SW480 (cell line): ENCODE results near the gene ZNF467.

ENCODE experiments used
- DNase-seq: peaks from one replicate; pipeline ENCODE4 v3.0.0-alpha.2; 2016; ENCODE audit warnings: low spot score

ZNF467 gene

DNA sequence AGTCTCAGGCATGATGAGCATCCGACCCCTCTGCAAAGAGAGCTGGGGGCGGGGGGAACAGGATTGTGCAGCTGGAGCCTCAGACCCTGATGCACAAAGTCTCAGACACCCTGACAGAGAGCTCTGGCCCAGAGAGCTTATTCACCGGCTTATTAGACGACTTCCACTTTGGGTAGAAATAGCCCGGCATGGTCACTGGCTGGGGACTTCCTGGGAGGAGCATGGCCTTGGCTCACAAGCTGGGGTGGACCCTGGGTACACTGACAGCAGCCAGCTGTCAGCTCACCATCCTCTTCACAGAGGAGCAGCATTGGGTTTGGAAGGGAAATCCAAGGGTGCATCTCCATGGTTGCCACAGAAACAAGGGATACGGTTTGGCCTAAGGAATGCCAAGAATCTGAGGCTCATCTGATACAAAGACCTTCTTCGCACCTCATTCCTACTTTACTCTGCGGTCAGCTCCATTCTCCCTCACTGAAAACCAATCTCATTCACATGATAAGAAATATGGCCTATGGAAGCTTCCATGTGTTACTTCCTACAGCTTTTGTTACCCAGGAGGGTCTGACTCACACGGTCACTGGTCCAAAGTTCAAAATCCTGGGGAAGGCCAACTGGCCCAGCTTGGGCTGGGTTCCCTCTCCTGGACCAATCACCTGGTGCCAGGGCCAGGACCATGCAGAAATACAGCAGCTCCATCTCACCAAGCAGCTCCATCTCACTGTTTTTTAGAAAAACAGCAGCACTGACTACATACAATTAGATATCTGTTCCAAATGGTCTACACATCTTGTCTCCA, 25.1 kb downstream of the ZNF467 start:
- peak; percentile 47 for DNase-seq

DNA sequence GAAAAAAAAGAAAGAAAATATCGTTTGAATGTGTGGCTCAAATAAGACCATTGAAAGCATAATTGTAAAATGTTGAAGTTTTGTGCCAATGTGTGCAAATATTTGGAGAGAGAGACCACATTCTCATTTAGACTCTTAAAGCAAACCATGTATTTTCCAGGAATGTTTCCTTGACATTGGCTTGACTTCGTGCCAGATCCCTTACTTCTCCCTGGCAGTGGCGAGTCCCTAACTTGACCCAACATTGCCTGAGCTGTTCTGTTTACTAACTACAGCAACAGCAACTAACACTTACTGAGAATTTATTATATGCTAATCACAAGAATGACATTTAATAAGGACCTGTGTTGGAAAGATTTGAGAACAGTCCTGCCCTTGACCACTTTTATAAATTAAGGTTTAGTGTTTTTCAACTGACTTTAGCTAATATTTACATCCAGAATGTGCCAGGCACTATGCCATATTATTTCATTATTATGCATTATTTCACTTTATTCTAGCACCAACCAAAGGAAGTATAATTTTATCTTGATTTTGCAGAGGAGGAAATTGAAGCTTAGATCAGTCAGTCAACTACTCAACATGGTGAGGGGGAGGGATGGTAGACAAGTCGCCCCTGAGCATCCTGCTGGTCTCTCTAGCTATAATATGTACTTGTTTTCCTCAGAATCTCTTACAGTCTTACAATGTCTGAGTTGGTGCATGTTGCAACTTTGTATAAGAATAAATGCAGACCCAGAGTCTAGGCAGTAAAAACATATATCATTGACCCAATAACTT, 29.7 kb downstream of the ZNF467 start:
- DNase-seq = no peak

DNA sequence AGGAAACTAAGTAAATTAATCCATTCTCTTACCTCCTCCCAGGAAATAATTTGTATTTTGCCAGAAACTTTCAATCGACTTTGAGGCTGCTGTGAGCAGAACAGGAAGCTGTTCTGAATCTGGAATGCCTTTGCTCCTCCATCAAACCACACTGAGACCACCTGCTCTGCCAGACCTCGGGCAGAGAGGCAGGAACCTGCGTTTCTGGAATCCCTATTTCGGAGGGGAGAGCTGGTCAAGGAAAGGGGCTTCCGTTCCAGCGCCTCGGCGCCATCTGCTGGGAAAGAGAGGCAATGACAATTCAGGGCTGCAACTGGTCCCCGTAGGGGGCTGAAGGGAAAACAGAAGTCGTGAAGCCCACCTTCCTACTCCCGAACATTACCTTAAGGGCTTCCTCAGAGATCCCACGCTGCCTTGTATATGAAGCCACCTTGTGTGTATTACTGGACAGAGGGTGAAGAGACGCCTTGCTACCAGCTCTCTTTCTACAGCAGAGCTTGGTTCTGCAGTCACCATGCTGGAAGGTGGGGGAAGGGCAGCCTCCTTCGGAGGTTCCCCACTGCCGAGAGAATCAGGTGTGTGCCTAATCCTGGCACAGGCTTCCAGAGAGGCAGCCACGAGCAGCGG, 31.2 kb downstream of the ZNF467 start:
- DNase-seq = peak; percentile 61

DNA sequence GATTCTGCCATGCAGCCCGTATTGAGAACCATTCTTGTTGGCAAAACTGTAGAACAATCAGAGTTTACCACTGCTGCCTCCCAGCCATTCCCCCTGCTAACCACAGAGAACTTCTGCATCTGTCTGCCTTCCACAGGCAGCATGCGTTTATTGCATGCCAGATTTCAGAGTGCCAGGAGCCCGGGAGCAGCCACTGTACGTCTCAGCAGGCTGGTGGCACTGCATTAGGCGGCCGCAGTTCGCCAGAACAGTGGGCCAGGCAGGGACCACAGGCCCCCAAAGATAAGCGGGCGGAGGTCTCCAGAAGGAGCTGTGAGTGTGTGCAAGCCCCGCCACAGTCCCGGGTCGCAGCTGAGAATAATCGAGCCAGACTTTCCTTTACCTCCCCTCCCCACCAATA, 31.8 kb downstream of the ZNF467 start:
- DNase-seq = peak; percentile 28

DNA sequence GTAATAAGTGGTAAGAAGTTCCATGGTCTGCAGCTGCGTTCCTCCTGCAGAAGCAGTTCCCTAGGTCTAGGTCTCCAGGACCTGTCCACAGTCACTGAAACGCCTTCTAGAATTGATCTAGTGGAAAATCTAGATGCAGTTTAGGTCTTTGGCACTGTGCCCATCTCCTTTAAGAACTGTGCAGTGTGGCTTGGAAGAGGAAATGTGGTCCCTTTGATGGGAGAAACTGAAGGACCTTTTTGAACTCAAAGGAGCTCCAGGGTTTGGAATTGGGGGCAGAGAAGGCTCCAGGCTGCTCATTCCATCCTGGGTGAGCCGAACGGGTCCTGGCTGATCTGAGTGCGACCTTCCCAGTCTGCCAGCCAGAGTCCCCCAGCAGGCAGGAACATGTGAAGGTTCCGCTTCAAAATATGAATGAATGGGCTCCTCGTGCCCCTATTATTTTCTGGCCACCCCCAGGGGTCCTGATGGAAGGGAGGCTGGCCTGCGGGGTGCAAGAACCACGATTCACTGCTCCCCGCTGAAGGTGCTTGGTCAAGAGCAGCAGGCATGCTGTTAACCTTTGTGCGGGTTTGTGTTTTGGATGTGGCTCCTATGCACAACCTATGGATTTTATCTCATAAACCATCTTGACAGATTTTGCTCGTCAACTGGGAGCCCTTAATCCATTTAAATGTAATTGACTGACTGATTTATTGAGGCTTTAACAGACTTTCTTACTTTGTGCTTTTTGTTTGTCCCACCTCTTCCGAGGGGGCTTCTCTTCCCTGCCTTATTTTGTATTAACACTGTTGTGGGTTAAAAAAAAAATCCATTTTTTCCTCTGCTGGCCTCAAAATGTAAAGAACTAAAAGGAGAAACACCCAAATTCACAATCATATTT, 36.7 kb downstream of the ZNF467 start:
- no peak for DNase-seq

DNA sequence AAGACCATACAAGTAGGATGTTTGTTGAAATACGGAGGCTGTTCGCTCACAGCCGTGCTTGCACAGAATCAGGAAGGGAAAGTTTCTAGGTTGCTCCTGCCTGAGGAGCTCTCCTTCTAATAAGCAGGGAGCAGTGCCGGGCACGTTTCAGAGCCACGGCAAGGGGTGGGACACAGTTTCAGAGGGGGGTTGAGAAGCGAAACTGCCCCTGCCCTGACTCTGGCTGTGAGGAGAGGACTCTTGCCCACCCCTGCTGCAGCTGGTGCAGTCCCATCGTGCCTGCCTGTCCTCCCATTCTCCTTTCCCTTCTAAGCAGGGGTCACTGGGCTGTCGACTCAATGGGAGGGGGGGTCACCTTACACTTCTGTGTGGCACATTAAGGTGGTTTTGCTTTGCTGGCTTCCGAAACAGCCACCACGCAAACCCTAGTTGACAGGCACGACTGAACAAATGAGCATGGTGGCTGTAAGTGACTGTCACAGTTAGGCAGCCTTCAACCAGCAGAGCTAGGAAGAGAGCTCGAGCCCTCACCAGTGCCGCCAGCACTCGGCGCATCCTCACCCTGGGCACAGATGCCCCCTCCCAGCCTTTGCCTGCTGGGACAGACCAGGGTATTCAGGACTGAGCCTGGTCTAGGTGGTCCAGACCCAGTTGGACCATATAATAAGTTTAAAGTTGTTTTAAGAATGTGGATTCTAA, 37.5 kb downstream of the ZNF467 start:
- no peak for DNase-seq

DNA sequence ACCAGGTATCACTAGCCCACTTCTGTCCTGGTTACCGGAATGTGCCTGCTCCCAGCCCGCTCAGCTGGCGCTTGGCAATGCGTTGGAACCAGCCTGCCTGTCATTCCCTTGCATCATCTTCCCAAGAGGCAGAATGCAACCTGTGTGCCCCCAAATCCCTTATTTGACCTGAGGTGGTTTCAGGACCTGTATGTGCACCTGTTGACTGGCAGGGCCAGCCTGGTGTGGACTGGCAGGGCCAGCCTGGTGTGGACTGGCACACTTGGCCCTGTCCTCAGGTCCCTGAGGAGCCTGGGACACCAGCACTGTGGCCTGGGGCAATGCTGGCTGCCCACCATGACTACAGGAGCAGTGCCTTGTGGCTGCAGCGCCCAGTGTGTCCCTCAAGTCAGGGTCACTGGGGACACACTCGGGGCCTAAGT, 38.2 kb downstream of the ZNF467 start:
- no peak for DNase-seq

DNA sequence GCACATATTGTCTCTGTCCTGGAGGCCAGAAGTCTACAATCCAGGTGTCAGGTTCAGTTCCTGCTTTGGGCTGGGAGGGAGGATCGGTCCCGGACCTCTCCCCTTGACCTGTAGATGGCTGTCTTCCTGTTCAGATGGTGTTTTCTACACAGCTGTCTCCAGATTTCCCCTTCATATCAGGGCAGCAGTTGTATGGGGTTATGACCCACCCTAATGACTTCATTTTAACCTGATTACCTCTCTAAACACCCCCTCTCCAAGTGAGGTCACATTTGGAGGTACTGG, 38.7 kb downstream of the ZNF467 start:
- no peak for DNase-seq

DNA sequence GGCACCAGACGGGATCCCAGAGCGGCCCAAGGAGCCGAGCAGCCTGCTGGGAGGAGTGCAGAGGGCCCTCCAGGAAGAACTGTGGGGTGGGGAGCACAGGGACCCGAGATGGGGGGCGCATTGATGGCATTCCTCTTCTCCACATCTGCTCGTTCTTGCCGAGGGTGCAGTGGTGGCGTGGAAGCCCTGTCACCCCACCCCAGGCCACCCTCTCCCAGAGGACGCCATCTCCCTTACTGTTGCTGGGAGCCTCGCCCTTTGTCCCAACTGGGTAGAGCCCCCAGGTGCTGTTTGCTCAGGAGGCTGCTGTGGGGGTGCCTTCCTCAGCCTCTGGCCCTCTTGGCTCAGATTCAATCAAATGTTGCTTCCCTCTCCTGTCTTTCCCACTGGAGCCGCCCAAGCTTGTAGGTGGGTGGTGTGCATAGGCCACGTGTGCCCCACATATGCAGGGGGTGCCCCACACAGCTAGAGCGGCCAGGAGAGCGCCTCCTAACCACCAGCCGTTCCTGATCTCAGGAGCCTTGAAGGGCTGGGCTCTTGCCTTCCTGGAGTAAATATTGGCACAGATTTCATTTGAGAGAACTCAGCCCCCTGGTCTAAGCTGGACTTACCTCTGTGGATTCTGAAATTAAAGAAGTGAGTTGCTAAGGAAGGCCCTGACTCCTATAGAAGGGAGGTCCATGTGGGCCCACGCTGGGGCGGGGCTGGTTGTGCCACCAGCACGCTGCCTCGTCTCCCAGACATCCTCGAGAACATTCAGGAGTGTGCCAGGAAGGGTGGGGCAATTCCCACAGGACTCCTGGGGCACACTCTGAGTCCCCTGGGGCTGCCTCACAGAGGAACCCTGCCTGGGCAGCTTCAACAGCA, 39.2 kb downstream of the ZNF467 start:
- DNase-seq = no peak

DNA sequence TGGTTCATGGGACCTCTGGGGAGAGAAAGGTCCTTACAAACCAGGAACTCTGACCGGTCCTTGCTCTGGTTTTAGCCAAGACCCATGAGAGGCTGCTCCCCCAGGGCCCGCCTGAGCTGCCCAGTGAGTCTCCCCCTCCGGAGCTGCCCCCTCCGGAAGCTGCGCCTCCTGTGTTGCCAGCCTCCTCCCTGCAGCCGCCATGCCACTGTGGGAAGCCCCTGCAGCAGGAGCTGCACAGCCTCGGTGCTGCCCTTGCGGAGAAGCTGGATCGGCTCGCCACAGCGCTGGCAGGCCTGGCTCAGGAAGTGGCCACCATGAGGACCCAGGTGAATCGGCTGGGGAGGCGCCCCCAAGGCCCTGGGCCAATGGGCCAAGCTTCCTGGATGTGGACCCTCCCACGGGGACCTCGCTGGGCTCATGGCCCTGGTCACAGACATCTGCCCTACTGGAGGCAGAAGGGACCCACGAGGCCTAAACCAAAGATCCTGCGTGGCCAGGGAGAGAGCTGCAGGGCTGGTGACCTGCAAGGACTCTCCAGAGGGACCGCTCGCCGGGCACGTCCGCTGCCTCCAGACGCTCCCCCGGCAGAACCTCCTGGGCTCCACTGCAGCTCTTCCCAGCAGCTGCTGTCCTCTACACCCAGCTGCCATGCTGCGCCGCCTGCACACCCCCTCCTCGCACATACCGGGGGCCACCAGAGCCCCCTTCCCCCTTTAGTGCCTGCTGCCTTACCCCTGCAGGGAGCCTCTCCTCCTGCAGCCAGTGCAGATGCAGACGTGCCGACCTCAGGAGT, 40.1 kb downstream of the ZNF467 start:
- DNase-seq = no peak

DNA sequence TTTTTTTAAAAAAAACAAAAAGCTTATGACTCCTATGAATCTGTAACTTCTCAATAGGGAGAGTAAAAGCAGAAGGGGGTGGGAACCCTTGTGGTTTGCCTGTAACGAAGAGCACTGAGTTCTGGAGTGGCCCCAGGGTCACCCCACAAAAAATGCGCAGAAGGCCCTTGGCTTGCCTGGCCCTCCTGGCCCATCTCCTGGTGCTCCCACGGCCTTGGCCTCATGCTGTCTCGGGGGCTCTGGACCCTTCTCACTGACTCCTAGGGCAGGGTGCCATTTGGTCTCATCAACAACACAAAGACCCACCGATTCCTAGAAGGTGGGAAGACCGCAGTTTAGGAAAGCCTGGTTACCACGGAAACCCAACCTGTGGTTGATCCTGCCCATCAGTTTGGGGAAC, 40.8 kb downstream of the ZNF467 start:
- no peak for DNase-seq

DNA sequence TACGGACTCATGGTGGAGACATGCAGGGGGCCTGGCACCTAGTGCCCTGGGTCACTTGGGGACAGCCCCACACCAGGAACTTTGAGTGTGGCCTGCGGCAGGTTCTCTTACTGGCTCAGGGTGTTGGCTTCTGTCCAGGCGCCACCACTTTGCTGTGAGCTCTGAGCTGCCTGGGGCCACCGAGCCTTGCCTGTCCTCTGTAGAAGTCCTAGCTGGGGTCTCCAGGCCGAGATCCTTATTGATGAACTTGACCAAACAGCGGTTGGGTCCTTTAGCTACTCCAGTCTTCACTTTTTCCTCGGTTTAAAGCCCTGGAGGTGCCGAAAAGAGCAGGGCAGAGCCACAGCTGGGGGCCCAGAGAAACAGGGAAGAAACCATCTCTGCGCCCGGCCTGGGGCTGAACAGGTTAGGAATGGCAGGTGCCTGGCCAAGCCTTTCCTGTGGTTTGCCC, 41.3 kb downstream of the ZNF467 start:
- no peak for DNase-seq

DNA sequence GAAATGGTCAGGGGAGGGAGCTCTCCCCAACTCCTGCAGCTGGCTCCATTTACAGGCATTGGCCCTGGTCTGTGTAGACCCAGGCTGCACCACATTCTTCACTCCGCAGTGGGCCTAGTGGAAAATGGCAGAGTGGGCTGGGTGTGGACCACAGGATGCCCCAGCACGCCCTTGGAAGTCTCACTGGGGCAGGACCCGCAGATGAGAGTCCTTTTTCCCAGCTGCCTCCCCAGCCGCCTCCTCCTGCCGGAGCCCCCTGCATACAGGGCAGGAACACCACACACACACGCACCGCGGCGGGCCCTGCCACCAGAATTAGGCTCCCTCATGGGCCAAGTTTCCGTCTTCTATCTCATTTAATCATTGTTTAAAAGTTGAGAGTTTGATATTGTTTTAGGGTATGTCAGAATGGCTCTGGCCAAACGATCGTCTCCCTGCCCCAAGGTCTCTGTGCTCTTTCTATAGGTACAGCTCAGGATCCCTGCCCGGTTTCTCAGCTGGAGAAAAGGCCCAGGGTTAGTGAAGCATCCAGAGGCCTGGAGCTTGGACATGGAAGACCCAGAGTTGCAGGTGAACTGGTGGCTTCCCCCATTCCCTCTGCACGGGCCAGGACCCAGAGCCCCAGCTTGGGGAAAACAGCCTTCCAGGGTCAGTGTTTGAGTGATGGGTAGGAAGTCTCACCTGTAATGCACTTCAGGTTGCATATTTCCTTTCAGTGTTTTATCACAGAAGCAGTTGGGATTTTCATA, 42.0 kb downstream of the ZNF467 start:
- no peak for DNase-seq

DNA sequence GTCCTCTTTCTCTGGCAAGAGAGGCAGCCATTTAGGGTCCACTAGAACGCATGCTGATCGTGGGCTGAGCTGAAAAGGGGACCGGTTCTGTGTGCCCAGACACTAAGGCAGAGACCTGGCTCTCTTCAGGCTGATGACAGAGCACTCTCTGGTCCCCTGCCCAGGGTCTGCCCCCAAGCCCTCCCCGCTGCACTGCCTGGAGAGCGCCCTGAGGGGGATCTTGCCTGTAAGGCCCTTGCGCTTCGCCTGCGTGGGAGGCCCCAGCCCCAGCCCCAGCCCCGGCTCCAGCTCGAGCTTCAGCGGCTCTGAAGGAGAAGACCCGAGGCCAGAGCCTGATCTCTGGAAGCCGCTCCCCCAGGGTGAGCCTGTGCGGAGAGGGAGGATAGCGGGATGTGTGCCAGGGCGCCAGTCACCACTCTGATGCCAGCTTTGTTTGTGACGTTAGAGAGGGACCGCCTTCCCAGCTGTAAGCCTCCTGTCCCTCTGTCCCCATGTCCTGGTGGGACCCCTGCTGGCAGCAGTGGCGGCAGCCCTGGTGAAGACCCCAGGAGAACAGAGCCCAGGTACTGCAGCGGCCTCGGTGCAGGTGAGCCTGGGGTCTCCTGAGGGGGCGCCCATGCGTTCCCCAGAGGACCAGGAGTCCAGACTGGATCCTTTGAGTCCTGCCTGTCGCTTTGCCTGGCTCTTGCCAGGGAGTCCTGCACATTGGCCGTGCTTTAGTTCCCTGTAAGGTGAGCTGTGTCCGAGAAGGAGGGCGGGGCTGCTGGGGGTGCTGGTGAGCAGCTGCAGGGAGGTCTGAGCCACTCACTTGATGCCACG, 43.2 kb downstream of the ZNF467 start:
- no peak for DNase-seq

DNA sequence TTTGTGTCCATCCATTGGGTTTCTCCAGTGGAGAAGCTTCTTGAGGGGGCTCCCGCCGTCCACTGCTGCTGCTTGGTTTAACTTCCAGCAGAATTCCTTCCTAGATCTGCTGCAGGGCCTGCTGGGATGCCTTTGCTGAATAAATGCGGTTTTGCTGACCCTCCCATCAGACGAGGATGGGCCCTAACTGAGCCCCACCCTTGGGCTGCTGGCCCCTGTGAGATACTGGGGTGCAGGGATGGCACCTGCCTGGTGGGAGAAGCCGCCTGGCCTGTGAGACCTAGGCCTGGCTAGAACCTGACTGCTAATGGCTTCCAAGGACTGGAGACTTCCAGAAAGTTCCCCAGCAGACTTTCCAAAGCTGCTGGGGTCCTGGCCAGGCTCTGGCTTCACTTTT, 43.8 kb downstream of the ZNF467 start:
- no peak for DNase-seq

DNA sequence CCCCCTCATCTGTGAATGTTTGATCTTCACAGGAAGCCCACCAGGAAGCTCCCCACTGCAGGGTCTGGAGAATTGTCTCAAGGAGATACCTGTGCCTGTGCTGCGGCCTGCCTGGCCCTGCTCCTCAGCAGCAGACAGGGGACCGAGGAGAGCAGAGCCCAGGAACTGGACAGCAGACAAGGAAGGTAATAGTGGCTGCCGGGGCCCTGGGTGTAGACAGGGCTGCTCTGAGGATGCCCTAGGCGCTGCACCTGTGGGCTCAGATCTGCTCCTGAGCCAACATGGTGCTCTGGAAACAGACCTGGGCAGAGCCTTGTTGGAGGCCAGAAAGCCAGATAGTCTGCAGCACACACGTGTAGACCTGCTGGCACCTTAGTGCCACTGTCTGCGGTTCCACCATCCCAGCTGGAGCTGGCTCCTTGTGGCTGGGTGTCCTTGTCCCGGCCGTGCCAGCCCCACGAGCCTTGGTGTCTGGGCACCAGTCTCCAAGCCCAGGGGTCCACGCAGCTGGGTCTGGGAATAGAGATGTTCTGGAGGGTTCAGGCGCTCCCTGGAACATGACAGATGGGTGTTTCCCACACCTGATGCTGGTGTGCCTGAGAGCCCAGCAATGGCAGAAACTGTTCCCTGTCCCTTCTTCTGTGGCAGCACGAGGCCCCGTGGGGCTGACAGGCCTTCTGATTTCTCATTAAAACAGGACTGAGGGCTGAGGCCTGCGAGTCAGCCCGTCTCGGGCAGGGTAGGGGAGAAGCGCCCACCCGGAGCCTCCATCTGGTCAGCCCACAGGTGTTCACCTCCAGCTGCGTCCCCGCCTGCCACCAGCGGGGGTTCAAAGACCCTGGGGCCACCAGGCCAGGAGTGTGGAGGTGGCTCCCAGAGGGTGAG, 44.7 kb downstream of the ZNF467 start:
- DNase-seq = no peak

DNA sequence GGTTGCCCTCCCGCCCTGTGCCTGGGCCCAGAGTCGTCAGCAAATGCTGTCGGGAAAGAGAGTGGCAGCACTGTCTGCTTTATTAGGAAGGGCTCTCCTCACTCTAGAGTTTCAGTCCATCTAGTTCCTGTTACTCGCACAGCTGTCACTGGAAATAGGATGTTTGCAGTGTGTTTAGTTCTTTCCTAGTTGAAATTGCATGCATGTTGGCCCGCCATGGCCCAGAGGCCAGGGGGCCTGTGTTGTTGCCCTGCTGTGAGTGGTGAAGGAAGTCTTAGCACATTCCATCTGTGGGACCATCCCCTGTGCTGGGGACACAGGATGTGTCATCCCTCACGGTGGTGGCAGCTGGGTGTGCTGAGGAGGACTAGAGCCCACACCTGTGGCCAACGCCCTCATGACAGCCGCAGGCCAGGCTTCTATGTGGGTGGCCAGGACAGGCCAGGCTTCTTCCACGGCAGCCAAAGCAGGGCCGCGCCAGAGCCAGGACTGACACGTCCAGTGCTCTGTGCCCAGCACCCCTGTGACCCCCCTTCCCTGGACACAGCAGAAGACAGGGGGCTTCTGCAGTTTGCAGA, 45.4 kb downstream of the ZNF467 start:
- DNase-seq = peak; percentile 57
